SK-N-MC (cell line): ENCODE measurements around the gene MIX23.

Source experiments
- EZH2 ChIP-seq: fragments of 200-600 bp; sonication (generic); IDR thresholded peaks from one replicate; pipeline ENCODE4 v1.6.1; 2017; ENCODE audit warnings: antibody characterized with exemption
- FOXP2 ChIP-seq: optimal IDR thresholded peaks from 2 replicates; pipeline ENCODE3; 2011; ENCODE audit warnings: mild to moderate bottlenecking, moderate library complexity; ENCODE audit not compliant: insufficient read depth; ENCODE audit errors: extremely low read length, control extremely low read depth

DNA sequence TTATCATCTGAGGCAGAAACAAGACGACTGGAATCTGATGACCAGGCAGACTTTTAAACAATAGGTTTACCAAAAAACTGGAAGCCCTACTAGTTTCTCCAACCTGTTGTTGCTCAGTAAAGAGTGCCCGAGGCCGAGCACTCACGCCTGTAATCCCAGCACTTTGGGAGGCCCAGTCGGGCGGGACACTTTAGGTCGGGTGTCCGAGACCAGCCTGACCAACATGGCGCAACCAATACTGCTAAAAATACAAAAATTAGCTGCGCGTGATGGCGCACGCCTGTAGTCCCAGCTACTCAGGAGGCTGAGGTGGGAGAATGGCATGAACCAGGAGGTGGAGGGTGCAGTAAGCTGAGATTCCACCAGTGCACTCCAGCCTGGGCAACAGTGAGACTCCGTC, 33.9 kb upstream of the MIX23 start:
- TF ChIP-seq FOXP2 (no peak), EZH2 (no peak)
